Cerebellar cortex (tissue), 1 donor: ENCODE results near the gene CMKLR1.

Source experiments
- DNase-seq: peaks from one replicate; pipeline ENCODE4 v3.0.0-alpha.2; 2015; ENCODE audit warnings: low spot score

CMKLR1 gene

GRCh38 chr12:108267450-108267849, 71.7 kb downstream of the CMKLR1 start:
- DNase-seq: no peak

GRCh38 chr12:108266131-108266530, 73.0 kb downstream of the CMKLR1 start:
- peak; percentile 54 for DNase-seq

- DNase-seq: no peak
These were observed 73.6 kb downstream of the CMKLR1 start for GRCh38 chr12:108265505-108265904.

- no peak for DNase-seq
These were observed 78.1 kb downstream of the CMKLR1 start for GRCh38 chr12:108260969-108261368.

- no peak for DNase-seq
These were observed 79.1 kb downstream of the CMKLR1 start for GRCh38 chr12:108260039-108260438.

- no peak for DNase-seq
These were observed 81.5 kb downstream of the CMKLR1 start for GRCh38 chr12:108257610-108258106.

GRCh38 chr12:108257004-108257403, 82.1 kb downstream of the CMKLR1 start:
- no peak for DNase-seq

GRCh38 chr12:108255252-108255602, 83.9 kb downstream of the CMKLR1 start:
- no peak for DNase-seq

GRCh38 chr12:108254517-108255251, 84.4 kb downstream of the CMKLR1 start:
- peak; percentile 43 for DNase-seq

- DNase-seq: no peak
These were observed 85.1 kb downstream of the CMKLR1 start for GRCh38 chr12:108254030-108254429.

GRCh38 chr12:108253540-108253939, 85.6 kb downstream of the CMKLR1 start:
- DNase-seq: peak; percentile 72

- no peak for DNase-seq
These were observed 86.6 kb downstream of the CMKLR1 start for GRCh38 chr12:108252523-108252922.

GRCh38 chr12:108248011-108248410, 91.1 kb downstream of the CMKLR1 start:
- DNase-seq: no peak

- DNase-seq: no peak
These were observed 92.0 kb downstream of the CMKLR1 start for GRCh38 chr12:108247130-108247529.

- no peak for DNase-seq
These were observed 97.0 kb downstream of the CMKLR1 start for GRCh38 chr12:108241986-108242703.

- DNase-seq: no peak
These were observed 98.2 kb downstream of the CMKLR1 start for GRCh38 chr12:108240928-108241327.

GRCh38 chr12:108240027-108240785, 98.9 kb downstream of the CMKLR1 start:
- DNase-seq: no peak

GRCh38 chr12:108239378-108239777, 99.7 kb downstream of the CMKLR1 start:
- no peak for DNase-seq

- DNase-seq: no peak
These were observed 100.6 kb downstream of the CMKLR1 start for GRCh38 chr12:108238474-108238873.
